NCI-H146 (cell line): ENCODE data around the gene ZSCAN26.

Experiments
- DNase-seq: peaks from one replicate; lab custom pipeline; 2025; lab: John Stamatoyannopoulos, UW

The ZSCAN26 gene

DNA sequence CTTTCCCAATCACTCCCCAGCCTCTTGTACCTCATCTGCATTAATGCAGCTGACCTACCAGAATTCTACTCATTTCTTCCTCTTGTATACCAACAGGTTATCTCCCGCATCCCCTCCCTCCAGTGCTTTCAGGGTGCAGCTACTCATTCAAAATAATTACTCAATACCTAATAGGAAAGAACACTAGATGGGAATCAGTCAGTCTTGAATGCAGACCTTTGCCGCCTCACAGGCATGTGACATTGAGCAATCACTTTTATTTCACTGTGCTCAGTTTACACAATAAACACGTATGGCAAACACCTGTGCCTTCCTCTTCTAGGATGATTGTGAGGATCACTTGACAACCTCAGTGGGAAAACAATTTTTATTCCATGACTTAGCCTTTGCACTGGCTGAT is 55.7 kb downstream of the ZSCAN26 start:
- no peak for DNase-seq

DNA sequence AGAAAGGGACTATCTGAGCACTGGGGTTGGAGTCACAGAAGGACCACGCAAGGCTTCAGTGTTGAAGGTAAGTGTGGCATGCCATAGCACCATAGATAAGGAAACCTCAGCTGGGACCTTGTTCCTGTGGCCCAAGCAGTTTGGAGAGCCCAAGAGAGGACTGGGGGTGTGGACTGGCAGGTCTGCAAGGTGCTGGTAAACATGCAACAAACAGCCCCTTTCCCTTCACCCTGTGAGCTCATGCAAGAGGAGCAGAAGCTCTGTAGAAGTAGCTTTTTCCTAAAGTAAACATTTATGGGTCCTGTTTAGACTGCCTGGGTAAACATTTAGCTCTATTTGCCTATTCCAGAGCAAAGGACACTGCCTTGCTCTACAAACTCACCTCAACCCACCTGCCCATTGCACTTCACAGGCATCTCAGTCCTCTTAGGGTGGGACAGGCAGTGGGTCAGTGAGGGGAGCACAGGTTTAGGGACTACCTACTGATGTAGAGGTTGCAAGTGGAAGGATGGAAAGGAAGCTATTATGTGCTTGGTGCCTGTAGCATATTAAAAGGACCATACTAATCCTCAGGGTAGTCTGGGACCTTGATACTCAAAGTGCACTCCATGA is 57.0 kb downstream of the ZSCAN26 start:
- DNase-seq: no peak

DNA sequence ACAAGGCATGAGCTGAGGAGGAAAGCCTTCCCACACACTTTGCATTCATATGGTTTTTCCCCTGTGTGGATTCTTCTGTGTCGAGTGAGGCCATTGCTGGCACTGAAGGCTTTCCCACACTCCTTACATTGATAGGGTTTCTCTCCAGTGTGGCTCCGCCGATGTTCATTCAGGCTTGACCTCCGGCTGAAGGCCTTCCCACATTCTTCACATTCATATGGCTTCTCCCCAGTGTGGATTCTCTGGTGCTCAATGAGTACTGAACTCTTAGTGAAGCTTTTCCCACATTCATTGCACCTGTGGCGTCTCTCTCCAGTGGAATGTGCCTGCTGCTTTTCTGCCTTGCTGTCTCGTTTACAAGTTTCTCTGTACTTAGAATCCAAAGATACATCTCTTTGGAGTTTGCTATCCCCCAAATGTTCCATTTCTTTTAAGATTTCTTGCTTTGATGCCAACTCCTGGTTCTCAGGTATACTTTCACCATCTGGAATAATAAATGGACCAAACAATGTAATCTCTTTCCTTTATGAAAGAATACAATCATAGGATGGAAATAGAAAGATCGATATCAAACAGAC is 59.5 kb downstream of the ZSCAN26 start:
- no peak for DNase-seq
